22Rv1 (cell line): Measurements from ENCODE around the gene IGFBP3.

ENCODE experiments used
- ZFX ChIP-seq: fragments of 450-650 bp; IDR thresholded peaks from 2 replicates; pipeline ENCODE4 v1.6.1; 2017; ENCODE audit warnings: antibody characterized with exemption, borderline replicate concordance
- TF ChIP-seq, protein P1 (sequence below): fragments of 450-650 bp; IDR thresholded peaks from 2 replicates; pipeline ENCODE4 v1.5.1; 2017; ENCODE audit warnings: mild to moderate bottlenecking

DNA sequence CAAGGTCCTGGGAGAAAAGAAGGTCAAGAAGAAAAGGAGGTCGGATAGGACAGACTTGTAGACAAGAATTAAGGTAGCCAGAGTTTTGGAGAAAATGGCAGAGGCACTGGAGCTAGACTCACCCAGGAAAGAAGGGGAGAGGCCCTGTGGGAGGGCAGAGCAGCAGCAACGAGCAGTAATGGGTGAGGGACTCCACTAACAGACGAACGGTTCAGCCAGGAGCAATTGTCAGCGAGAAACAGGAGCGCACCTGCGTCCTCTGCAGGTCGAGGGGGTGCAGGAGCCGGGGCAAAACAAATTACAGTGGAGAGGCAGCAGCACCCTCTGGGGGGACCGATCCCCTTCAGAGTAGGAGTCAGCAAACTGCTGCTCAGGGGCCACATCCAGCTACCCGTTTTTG is 18.5 kb upstream of the IGFBP3 start:
- TF ChIP-seq, protein P1, sequence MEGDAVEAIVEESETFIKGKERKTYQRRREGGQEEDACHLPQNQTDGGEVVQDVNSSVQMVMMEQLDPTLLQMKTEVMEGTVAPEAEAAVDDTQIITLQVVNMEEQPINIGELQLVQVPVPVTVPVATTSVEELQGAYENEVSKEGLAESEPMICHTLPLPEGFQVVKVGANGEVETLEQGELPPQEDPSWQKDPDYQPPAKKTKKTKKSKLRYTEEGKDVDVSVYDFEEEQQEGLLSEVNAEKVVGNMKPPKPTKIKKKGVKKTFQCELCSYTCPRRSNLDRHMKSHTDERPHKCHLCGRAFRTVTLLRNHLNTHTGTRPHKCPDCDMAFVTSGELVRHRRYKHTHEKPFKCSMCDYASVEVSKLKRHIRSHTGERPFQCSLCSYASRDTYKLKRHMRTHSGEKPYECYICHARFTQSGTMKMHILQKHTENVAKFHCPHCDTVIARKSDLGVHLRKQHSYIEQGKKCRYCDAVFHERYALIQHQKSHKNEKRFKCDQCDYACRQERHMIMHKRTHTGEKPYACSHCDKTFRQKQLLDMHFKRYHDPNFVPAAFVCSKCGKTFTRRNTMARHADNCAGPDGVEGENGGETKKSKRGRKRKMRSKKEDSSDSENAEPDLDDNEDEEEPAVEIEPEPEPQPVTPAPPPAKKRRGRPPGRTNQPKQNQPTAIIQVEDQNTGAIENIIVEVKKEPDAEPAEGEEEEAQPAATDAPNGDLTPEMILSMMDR = no peak
- no peak for TF ChIP-seq ZFX
